Measurements from ENCODE around the gene RRAS2. TPM values are rescaled to one million over a fixed set of nuclear protein-coding genes. Genes with fewer than 3 reads are reported as not detected.

RRAS2 gene
- total and polyA plus RNA-seq, 3 donors from 2014 or later = 37.3 to 62.6 (median 57.4) TPM

DNA sequence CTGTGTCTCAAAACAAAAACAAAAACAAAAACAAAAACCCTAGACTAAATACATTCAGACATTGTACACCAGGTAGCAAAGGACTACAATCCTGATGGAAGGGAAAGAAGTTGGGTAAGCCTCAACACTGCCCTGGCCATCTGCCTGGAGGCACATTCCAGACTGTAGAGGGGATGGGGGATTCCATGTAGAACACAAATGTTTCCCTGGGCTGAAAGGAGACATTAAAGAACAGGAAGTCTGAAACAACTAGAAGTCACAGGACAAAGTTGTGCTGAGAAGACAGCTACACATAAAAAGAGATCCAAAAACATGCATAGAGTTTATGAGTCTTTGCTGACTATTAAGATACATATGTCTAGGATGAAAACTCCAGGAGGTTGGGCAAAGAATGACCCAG lies 83.9 kb downstream of the RRAS2 start:
- intact Hi-C loops (cut with DNase I; ENCODE audit: low total_unique reads) = no loop called here
- TF ChIP-seq, protein P1, sequence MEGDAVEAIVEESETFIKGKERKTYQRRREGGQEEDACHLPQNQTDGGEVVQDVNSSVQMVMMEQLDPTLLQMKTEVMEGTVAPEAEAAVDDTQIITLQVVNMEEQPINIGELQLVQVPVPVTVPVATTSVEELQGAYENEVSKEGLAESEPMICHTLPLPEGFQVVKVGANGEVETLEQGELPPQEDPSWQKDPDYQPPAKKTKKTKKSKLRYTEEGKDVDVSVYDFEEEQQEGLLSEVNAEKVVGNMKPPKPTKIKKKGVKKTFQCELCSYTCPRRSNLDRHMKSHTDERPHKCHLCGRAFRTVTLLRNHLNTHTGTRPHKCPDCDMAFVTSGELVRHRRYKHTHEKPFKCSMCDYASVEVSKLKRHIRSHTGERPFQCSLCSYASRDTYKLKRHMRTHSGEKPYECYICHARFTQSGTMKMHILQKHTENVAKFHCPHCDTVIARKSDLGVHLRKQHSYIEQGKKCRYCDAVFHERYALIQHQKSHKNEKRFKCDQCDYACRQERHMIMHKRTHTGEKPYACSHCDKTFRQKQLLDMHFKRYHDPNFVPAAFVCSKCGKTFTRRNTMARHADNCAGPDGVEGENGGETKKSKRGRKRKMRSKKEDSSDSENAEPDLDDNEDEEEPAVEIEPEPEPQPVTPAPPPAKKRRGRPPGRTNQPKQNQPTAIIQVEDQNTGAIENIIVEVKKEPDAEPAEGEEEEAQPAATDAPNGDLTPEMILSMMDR (IDR thresholded peaks at IDR 0.05) = no peak
- TF ChIP-seq POLR2A (IDR thresholded peaks at IDR 0.05) = no peak
- Histone ChIP-seq H3K27ac (no peak overlapping the region), H3K9me3 (no peaks in the 10 kb centered on the region), H3K4me3 (no peak overlapping the region), H3K27me3 (no peaks in the 10 kb centered on the region), H3K36me3 (ENCODE audit: low read depth, missing control alignments) (no peaks in the 10 kb centered on the region), H3K4me1 (no peaks in the 10 kb centered on the region)
- no peak for DNase-seq

DNA sequence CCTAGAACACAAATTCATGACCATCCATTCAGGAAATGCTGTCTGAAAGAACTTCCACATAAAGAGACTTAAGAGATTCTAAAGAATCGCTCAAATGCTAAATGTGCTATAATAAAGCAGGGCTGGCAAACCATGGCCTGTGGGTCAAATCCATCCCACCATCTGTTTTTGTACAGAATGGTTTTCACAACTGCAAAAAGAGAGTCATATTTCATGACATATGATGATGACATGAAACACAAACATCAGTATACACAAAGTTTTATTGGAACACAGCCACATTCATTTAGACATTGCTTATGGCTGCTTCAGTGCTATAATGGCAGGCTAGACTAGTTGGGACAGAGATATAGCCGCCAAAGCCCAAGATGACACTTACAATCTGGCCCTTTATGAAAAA lies 85.1 kb downstream of the RRAS2 start:
- Histone ChIP-seq H3K9me3 (no peaks in the 10 kb centered on the region), H3K27me3 (no peaks in the 10 kb centered on the region), H3K36me3 (ENCODE audit: low read depth, missing control alignments) (no peaks in the 10 kb centered on the region), H3K4me3 (no peak overlapping the region), H3K27ac (no peak overlapping the region), H3K4me1 (no peaks in the 10 kb centered on the region)
- intact Hi-C loops (cut with DNase I; ENCODE audit: low total_unique reads) = no loop called here
- DNase-seq = no peak
- TF ChIP-seq POLR2A (IDR thresholded peaks at IDR 0.05) = no peak
- TF ChIP-seq, protein P1 (IDR thresholded peaks at IDR 0.05) = no peak
- WGBS, 2 donors = 86 to 100% methylated on average over 2 of the region's 2 CpGs

DNA sequence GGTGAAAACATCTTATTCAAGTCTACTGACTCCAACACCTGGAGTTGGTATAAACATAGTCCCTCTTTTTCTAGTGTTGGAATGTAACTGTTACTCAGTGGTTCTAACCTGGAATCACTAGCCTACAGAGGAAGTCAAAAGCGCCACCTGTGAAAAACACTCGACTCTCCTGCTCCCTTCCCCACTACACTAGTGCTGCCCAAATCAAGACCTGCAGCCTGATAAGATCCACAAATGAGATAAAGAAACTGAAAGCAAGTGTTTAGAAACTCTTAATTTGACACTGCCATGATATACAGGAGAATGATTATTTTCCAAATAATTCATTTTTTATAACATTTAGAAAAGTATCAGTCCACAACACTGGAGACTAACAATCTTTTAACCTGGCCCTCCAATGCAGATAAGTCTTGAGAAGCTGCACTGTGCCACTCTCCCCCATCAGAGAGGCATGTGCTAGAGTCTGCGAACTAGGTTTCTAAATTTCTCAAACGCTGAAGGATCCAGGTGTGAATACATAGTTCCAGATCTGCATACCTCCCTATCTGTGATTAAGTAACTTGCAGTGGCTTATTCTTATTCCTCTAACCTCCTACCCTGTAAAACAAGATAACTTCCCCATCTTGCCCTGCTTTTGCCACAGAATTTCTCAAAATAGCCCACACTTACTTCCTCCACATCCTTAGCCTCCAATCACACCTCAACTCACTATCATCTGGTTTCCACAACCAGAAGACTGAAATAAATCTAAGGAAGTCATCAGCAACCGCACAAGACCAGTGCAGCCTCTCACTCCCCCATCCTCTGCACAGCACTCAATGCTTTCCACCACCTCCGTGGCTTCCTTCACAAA lies 88.1 kb downstream of the RRAS2 start:
- Histone ChIP-seq H3K4me3 (no peak overlapping the region), H3K9me3 (no peaks in the 10 kb centered on the region), H3K27me3 (no peaks in the 10 kb centered on the region), H3K27ac (no peak overlapping the region), H3K36me3 (ENCODE audit: low read depth, missing control alignments) (no peaks in the 10 kb centered on the region), H3K4me1 (no peaks in the 10 kb centered on the region)
- DNase-seq = no peak
- 60 to 64% methylated on average over 6 of the region's 6 CpGs for WGBS, 2 donors
- intact Hi-C loops (cut with DNase I; ENCODE audit: low total_unique reads) = no loop called here
- no peak for TF ChIP-seq POLR2A (IDR thresholded peaks at IDR 0.05)
- TF ChIP-seq, protein P1 (IDR thresholded peaks at IDR 0.05) = no peak

DNA sequence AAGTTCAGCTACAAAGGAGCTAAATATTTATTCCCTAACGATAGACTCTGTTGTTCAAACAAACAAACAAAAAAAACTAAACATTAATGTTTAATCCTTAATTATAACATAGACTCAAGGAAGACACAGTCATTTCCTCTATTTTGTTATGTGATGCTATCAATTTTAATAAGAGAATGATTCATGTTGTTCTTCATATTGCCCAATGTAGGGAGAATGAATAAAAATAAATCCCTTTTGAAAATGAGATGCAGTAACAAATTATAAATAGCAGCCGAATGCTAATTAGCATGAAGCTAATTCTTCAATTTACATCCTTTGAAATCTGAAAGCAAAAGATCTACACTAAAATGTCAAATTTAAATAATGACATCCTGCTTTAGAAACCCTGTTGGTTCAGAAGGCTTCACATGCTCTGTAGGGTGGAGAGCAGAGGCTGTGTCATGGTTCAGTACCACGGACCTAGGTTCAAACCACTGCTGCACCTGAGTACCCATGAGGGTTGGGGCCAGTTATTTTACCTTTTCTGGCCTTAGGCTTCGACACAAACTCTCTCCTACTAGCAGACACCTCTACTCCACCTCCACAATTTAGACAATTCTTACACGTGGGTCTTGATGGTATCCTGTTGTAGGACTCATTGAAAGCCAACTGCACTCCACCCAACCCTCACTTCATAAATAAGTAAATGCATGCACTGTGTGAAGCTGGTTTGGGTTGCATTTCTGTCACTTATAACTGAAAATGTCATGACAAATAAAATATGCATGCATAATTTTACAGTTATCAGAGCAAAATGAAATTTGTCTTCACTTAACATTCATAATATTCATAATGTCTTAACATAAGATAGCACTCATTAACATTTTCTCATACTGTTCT lies 89.0 kb downstream of the RRAS2 start:
- no peak for TF ChIP-seq POLR2A (IDR thresholded peaks at IDR 0.05)
- TF ChIP-seq, protein P1 (IDR thresholded peaks at IDR 0.05) = no peak
- intact Hi-C loops (cut with DNase I; ENCODE audit: low total_unique reads) = no loop called here
- no peaks in the 10 kb centered on the region for H3K36me3 ChIP-seq (ENCODE audit: low read depth, missing control alignments)
- DNase-seq = no peak
- no peaks in the 10 kb centered on the region for H3K4me1 ChIP-seq
- H3K9me3 ChIP-seq = no peaks in the 10 kb centered on the region
- H3K4me3 ChIP-seq = no peak overlapping the region
- 83 to 84% methylated on average over 5 of the region's 5 CpGs for WGBS, 2 donors
- H3K27me3 ChIP-seq = no peaks in the 10 kb centered on the region
- no peak overlapping the region for H3K27ac ChIP-seq
